ENCODE data around the gene ICE1.
"Not testable (repeated sequence)": the region's sequence is repeated elsewhere in the genome, so short reads cannot be mapped to it uniquely, and the experiment has no call there.

ICE1 gene

DNA sequence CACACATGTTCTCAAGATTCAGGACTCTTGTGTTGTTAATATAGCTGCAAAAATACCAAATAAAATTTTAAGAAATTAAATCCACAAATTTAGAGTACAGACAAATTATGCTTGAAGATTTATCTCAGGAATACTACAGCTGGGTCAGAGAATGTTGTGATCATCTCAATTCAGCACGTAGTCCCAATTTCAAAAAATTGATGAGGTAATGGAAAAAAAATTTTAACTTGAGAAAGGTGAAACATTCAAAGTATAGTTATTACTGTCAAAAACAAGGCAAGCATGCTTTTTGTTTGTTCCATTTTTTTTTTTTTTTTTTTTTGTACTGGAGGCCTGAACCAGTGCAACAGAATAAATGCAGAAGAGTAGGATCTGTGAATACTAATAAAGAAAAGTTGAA lies 29.4 kb downstream of the ICE1 start:
- DNase-seq, result no peak

DNA sequence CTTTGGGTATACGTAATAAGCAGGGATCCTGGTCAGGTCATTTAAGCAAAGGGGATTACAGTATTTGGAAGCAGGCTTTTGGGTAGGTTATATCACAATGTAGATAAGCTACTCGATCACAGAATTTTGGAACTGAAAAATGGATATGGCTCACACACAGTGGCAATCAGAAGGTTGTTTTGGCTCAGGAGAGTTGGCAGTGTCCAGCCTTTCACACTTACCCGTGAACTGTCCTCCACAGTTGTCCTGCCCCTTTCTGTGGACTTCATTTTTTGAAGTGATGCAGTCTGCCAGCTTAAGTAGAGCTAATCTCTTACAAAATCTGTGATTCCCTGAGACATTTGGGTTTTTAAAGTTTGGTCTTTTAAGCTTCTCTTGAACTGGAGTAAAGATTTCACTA lies 30.7 kb downstream of the ICE1 start:
- no peak for DNase-seq

DNA sequence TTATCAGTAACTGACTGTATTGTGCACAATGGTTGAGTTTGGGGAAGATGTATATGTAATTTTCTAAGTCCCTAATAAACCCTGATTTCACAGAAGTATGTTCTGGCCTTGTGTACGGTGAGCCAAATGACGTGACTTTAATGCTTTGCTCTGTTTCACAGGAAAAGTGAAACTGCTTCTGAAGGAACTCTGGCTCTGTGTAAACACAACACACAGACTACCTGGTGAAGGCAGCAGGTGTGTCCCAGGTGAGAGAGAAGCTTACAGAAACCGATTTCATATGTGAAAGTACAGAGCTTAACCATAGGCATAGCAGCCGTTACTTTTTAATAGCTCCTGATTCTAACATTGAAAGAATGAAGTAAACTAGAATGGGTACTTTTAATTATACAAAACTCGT lies 31.9 kb downstream of the ICE1 start:
- DNase-seq, result no peak

DNA sequence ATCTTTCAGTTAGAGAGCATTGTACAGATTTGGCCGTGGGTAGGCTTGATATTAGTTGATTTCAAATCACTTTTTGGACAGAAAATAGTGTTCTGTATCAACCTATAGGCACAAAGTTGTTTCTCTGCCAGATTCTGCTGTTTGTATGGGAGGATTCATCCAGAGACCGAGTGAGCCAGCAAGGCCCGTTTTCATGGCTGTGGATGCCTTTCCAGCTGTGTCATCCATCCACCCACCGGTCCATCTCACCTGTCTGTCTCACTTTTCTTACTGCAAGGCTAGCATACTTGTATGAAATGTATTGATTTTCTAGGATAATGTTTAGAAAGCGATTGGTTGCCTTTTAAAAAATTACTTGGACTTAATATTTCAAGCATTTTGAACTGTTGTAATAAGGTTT lies 34.4 kb downstream of the ICE1 start:
- DNase-seq, result no peak

DNA sequence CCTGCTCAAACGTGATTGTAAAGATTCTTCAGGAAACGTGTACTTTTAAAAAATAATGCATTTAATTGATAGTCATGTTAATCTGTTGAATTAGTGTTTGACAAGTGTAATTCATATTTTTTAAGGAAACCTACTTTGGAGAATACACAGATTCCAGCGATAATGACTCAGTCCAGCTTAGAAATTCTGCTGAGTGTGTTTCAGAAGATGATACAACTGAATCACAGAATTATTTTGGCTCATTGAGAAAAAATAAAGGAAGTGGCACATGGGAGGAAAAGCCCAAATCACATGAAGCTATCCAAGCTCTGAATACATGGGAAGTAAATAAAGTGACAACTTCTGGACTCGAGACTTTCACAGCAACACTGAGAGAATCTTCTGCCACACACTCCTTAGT lies 37.8 kb downstream of the ICE1 start:
- no peak for DNase-seq

DNA sequence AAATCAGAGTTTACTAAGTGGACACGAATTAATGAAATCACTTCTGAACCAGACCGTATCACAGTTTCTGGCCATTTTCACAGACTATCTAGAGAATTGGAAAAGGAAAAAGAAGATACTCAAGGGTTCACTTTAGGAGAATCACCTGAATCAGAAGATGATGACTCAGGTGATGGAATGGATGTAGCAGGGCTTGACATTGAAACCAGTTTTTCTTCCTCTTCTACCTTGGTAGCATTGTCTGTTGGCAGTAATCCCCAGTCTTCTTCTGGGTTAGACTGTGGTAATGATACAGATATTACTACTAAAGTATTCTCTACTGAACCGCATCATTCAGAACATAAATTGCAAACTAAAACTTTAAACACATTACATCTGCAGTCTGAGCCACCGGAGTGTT lies 38.5 kb downstream of the ICE1 start:
- DNase-seq, result no peak

DNA sequence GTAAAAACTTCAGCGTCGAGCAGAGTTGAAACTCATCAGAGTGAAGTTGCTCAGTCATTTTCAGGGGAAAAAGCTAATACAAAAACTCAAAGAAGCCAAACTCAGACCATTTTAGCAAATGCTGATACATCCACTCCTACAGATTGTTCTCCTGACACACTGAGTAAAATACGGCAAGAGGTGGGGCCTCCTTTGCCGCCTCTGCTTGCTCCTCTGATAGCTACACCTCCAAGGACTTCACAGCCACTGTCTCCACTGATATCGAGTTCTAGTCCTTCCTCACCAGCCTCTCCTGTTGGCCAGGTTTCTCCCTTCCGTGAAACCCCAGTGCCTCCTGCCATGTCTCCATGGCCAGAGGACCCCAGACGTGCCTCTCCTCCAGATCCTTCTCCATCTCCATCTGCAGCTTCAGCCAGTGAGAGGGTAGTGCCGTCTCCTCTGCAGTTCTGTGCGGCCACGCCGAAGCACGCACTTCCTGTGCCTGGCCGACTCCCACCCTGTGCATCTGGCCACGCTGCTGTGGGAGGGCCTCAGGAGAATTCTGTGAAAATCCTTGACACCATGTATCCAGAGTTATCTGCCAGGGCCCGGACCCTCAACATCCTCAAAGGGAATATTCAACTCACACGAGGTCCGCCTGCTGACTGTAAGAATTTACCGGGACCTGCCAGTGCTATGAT lies 41.7 kb downstream of the ICE1 start:
- no peak for DNase-seq

DNA sequence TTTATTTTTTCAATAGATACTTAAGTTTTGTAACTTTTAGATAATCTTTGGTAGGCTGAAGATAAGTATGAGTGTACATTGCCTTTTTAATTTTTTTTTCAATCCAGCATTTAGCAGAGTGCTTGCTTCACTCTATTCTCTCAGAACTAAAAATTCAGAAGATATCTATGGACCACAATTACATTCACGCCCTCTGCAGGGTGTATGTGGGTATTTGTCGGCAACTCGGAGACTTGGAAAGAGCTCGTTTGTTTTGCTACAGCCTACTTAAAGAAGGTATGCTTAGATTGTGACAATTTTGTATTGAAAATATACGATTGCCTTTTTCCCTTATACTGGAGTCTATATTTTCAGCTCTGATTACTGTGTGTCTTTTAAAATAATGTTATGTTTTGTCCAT lies 43.8 kb downstream of the ICE1 start:
- no peak for DNase-seq

DNA sequence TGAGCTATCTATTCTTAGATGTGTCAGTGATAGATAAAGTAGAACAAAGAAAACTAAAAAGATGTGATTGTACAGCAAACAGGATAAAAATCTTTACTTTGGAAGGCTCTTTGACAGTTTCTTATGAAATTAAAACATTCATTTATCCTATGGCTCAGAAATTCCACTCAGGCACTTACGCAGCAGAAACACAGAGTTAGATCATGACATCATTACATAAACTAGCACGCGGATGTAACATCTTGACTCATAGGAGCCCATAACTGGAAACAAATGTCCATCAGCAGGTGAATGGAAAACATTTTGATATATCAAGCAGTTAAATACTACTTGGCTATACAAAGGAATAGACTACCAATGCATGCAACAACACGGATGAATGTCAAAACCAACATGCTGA lies 45.3 kb downstream of the ICE1 start:
- no peak for DNase-seq

DNA sequence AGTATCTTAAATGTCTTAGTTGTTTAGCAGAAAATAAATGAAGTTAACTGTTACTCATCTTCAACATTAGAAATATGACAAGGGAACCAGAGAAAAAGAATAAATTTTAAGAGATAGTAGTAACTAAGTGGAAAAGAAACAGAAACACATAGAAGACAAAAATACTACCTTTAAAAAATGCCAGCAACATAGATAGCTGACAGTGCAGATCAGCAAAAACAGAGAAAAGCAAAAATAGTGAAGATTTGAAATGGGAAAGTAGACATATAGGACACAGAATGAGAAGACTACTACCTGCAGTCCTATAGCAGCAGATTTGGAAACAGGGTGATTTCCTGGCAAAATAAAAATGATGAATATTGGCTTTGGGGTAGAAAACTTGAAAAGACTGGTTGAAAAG lies 48.5 kb downstream of the ICE1 start:
- DNase-seq, result no peak

DNA sequence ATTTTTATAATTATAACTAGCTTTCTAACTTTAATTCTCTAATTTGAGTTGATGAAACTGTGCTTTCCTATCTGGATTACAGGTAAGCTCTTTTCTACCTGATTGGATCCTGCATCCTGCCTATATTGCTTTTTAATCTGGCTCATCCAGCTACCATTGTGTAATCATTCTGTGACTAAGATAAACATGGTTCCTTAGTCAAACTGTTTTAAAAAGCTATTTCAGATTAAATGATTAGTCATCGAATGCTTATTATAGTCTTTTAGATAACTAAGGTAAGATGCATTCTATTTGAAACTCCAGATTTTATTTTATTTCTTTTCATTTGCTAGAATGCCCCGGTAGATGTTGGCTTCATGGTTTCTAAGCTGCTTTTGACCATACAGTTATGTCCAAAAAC lies 50.7 kb downstream of the ICE1 start:
- no peak for DNase-seq

DNA sequence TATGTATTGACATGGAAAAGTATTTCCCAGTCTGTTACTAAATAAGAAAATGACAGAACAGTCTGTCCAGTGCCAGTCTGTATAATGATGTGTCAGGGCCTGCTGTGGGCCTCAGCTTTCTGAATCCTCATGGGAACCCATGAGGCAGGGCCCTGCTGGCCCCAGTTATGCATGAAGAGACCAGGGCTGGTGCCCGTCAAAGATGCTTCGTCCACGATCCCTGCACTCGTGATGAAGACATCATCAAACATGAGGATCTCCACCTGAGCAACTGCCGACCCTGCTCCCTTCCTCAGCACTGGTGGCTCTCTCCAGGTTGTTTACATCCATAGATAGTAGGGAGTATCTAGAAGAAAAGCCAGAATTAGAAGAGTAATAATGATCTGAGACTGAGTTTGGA lies 52.5 kb downstream of the ICE1 start:
- DNase-seq, result no peak

DNA sequence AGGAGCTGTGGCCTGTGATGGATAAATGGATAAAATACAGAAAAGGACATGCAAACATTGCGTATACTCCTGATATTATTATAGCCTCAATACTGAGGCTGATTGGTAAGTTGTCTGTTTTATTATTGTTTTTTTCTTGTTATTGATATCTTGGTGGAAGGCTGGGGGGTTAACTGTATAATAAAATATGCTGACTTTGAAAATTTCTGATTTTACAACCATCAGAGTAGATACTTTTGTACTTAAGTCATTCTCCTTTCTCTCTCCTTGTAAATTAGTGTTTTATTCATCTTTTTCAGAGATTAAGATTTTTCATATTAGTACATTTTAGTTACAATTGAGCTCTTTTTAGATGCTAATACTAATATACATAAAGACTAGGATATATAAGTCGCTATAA lies 53.5 kb downstream of the ICE1 start:
- DNase-seq, result no peak

DNA sequence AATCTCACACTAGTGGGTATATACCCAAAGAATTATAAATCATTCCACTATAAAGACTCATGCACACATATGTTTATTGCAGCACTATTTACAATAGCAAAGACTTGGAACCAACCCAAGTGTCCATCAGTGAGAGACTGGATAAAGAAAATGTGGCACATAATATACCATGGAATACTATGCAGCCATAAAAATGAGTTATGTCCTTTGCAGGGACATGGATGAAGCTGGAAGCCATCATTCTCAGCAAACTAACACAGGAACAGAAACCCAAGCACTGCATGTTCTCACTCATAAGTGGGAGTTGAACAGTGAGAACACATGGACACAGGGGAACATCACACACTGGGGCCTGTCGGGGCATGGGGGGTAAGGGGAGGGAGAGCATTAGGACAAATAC lies 57.1 kb downstream of the ICE1 start:
- not testable (repeated sequence) for DNase-seq

DNA sequence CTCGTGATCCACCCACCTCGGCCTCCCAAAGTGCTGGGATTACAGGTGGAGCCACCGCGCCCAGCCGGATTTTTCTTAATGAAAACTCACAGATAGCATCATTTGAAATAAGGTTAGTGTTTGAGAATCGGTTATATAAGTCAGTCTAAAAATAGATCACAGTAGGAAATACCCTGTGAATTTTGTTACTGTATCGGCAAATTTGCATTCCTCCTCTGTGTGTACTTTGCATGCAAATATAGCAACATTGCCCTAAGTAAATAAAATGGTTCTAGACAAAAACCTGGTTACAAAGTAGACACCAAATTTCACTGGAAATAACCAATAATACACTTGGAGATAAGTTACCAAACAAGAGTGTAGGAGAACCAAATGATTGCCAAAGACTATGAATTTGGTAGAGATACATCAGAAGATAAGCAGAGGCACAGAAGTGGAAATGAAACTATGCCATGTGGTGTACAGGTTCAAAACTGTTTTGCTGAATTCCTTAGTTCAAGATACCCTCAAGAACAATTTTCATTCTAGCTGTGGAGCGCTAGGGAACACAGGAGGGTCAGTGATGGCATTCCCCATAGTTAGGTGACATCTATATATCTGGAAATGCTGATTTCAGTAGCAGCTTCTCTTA lies 58.1 kb downstream of the ICE1 start:
- DNase-seq, result no peak

DNA sequence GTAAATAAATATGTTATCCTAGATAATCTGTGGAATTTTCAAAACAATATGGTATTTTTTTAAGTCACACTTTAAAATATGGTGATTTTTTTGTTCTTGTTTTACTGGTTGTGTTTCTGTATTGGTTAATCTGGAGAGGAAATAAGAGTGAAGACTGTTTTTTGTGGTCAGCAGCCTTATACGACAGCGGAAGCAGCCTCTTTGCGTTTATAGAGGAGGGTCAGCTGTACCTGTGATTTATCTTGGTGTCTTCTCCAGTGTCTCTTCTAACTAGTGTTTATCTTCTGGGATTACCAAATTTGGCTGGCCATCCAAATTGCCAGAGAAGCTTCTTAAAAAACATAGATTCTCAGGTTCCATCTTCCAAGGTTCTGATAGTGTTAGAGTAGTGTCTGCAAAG lies 58.7 kb downstream of the ICE1 start:
- DNase-seq, result peak; percentile 10

DNA sequence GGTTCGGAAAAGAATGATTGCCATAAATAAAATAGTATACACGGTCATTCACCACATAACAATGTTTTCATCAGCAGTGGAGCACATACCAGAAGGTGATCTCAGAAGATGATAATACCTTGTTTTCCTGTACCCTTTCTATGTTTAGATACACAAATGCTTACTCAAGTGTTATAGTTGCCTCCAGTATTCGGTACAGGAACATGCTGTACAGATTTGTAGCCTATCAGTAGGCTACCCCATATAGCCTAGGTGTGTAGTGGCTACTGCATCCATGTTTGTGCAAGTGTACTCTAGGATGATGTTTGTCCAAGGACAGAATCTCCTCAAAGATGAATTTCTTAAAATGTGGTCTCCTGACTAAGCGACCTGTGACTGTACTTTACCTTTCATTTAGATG lies 59.2 kb downstream of the ICE1 start:
- DNase-seq, result no peak

DNA sequence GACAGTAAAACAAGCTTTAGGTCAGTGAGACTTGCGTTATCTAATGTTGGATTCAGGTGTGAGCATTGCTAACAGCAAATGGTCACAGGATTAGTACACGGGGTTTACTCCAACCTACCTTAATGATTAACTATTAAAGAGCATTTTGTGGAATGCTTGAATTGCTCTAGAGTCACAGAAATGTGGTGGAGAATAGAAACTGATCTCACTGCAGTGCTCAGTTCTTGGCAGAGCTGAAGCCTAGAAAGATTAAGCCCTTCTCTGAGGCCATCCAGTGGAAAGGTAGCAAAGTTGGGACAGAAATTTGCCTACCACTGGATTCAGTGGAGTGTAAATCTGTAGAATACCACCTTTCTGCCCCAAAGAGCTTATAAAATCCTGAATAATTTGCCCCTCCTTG lies 60.9 kb downstream of the ICE1 start:
- no peak for DNase-seq

DNA sequence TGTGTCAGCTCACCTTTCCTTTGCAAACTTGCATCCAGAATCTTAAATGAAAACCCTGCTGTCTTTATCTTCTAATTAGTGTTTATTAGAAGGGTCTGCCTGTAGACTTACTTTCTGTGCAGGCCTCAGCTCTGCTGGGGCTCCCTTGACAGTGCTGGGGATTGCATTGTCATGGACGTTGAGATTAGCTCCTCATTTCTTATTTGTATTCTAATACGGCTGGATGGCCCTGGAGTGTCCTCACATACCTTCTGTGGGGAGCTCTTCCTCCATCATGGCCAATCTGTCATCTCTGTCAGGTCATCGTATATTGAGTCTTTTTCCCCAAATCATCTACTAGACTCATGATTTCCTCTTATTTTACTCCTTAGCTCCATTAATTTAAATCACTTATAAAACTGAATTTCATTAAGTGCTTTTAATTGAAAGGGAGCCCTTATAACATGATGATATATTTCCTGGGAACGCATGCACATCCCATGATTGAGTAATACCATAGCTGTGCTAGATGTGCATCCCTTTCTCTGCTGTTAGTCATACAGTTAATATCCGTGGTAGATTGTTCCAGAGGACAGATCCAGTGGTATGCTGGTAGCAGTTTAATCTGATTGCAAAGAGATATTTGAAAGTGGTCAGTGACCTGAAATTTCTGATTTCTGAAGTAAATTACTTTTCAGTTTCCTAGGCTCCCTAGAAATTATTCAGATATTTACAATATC lies 61.6 kb downstream of the ICE1 start:
- no peak for DNase-seq

DNA sequence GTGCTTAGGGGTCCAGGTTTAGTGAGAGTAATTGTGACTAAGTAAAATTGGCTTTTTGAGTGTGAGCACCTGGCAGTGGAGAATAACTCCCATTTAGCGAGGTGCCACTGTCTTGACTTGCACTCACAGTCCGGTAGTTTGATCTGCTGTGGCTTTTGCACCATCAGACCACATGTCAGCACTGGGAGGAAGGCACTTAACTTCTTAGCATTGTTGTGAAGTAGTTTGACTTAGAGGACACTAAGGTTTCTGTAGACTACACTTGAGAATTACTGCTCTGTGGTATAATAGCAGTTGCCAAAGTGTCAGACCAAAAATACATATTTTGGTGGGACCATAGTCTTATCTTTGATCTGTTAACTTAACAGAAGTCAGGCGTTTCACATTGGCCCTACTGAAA lies 63.6 kb downstream of the ICE1 start:
- DNase-seq, result no peak

DNA sequence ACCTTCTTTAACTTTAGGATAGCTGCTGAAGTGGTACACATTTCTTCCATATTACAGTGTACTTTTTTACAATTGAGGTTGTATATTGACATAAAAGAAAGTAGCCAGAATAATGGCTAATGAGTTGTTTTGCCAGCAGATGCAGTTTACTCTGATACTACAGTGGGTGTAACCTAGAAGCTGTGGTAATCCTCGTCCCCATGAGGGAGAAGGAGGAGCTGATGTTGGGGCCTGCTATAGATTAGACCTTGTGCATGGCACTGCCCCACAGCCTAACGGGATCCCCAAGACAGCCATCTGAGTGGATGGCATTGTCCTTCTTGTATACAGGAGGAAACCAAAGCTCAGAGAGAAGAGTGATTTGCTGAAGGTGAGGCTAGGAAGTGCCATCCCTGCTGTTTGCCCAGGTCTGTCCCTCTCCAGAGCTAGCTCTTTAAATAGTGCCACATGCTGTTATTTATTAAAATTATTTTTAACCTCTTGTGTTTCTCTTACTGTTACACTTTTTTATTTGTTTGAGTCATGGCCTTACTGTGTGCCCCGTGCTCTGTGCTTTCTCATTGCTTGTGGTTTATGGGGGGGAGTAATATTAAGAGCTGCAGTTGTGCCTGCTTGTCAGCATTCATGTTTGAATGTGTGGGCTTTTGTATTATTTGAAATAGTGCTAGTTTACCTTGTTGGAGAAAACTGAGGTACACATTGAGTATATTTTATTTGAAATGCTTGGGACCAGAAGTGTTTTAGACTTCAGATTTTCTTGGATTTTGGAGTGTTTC lies 65.3 kb downstream of the ICE1 start:
- DNase-seq, result no peak

DNA sequence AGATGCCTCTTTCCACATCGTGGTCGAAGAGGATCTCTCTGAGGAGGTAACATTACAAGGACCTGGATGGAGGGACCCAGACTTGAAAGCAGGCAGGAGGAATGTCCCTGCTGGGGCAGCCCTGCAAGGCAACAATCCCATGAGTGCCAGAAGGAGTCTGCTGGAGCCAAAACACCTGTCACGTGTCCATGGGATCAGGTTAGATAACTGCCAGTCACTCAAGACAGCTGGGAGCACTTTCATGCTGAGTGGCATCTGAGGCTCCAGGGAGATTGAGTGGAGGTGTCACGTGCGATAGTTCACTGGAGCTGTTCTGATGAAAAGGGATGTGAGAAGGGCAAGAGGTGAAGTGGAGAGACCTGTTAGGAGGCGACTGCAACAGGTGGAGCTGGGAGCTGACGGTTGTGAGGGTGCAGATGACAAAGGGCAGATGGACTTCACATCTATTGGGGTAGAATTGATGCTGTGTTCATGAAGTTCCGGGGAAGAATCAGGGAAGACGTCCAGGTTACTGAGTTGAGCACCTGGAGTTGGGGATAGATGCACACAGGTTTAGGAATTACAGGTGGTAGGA lies 68.4 kb downstream of the ICE1 start:
- DNase-seq, result no peak

Measured in activated CD4-positive, alpha-beta T cell treated with anti-CD3 and anti-CD28 coated beads, Interleukin-2, amount 50 U/mL, for 16 hours (primary cell).